Activated CD4-positive, CD25-positive, alpha-beta regulatory T cell (primary cell): ENCODE results near the gene ENTPD5.
A peak's percentile ranks its signal among the peaks of the same experiment; 100 is the strongest.

ENCODE experiments used
- DNase-seq, 4 experiments: peaks; one replicate each; lab custom pipeline; 2025; lab: John Stamatoyannopoulos, UW

ENTPD5 gene

GRCh38 chr14:74018586-74019407 is at the start of gene ENTPD5, which contains the start of gene BBOF1:
Gene ENTPD5, minus strand, starts transcription at chr14:74019288. Its CDS starts 31,186 bp downstream, at chr14:73988102.
Gene BBOF1, plus strand, starts transcription at chr14:74019349. Its CDS starts 130 bp downstream, at chr14:74019479.
- DNase-seq = peak; percentile 64 to 82 (median 71)

- no peak for DNase-seq
Observed at GRCh38 chr14:74065746-74066575, 46.9 kb upstream of the ENTPD5 start.

- no peak for DNase-seq
Observed at GRCh38 chr14:74064883-74065282, 45.8 kb upstream of the ENTPD5 start.

- no peak for DNase-seq
Observed at GRCh38 chr14:74064426-74064825, 45.3 kb upstream of the ENTPD5 start.

- no peak for DNase-seq
Observed at GRCh38 chr14:74062809-74063150, 43.7 kb upstream of the ENTPD5 start.

- no peak for DNase-seq
Observed at GRCh38 chr14:74049876-74050495, 30.9 kb upstream of the ENTPD5 start.

GRCh38 chr14:74048281-74048680 is 29.2 kb upstream of the ENTPD5 start:
- DNase-seq = no peak

GRCh38 chr14:74045522-74045921 is 26.4 kb upstream of the ENTPD5 start:
- DNase-seq = no peak

GRCh38 chr14:74042296-74042695 is 23.2 kb upstream of the ENTPD5 start:
- DNase-seq = no peak

GRCh38 chr14:74038020-74038859 is 19.2 kb upstream of the ENTPD5 start:
- no peak for DNase-seq

GRCh38 chr14:74035556-74035955 is 16.5 kb upstream of the ENTPD5 start:
- DNase-seq = no peak

- DNase-seq = no peak
Observed at GRCh38 chr14:74034572-74034971, 15.5 kb upstream of the ENTPD5 start.

GRCh38 chr14:74029136-74029535 is 10.0 kb upstream of the ENTPD5 start:
- DNase-seq = no peak

GRCh38 chr14:74022346-74022745 is 3.3 kb upstream of the ENTPD5 start:
- no peak for DNase-seq

- no peak for DNase-seq
Observed at GRCh38 chr14:74019408-74020137, 485 bp upstream of the ENTPD5 start.

- DNase-seq = no peak
Observed at GRCh38 chr14:74018174-74018585, 908 bp downstream of the ENTPD5 start.

- DNase-seq = no peak
Observed at GRCh38 chr14:74015963-74016362, 3.1 kb downstream of the ENTPD5 start.

- DNase-seq = no peak
Observed at GRCh38 chr14:74015176-74015575, 3.9 kb downstream of the ENTPD5 start.

- DNase-seq = no peak
Observed at GRCh38 chr14:74014299-74014698, 4.8 kb downstream of the ENTPD5 start.

GRCh38 chr14:74008843-74009499 is 10.1 kb downstream of the ENTPD5 start:
- no peak for DNase-seq
